Measurements from ENCODE around the gene ASIC2. TPM values are rescaled to one million over a fixed set of nuclear protein-coding genes. Genes with fewer than 3 reads are reported as not detected.
A peak's percentile ranks its signal among the peaks of the same experiment; 100 is the strongest.

ASIC2 gene
- total RNA-seq, 1 donor from 2014 or later: not detected

DNA sequence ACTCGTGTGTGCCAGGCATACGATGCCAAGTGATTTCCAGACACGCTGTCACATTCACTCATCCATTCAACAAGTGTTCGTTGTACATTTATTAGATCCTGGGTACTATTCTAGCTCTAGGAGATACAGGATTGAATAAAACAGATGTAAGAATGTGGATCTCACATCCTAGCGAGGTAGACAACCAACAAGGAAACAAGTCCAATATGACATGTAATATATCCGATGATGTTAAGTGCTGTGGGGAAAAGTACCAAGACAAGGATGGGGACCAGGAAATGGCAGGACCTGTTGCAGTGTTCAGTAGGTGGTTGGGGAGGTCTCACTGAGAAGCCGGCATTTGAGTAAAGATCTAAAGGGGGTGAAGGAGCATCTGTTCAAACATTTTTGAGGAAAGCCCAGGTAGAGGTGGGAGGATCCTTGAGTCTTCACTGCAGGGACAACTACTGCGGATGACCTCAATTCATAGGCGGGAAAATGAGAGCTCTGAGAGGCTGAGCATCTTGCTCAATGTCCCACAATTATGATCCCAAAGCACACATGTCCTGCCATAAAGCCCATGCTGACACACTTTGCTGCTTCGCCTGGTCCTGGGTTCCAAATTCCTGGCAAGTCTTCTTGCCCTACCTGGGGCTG lies 129.4 kb downstream of the ASIC2 start:
- DNase-seq (ENCODE audit: low read depth in 2 of 2): no peak

DNA sequence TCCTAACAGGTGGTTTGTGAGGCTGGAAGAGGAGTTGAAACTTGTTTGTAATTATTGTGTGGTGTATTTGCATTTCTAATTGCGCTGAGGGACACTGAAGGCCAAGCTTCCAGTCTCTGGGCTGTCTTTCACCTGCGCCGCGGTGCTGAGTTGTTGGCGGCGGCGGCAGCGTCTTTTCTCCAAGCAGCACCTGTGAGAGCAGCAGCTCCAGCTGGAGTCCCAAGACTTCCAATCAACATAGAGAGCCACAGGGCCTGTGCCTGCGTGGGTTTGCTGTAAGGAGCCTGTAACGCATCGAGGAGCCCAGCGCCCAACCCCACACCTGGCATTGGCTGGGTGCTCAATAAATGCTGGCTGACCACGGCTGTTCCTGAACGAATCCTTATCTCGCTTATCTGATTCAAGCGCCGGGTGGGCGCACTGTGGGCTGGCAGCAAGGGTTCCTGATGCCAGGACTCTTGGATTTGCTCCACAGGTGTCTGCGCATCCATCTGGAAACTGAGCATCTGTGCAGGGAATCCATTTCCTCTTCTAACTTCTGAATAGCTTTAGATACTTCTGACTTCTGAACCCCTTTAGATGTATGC lies 138.1 kb downstream of the ASIC2 start:
- DNase-seq (ENCODE audit: low read depth in 2 of 2): no peak

DNA sequence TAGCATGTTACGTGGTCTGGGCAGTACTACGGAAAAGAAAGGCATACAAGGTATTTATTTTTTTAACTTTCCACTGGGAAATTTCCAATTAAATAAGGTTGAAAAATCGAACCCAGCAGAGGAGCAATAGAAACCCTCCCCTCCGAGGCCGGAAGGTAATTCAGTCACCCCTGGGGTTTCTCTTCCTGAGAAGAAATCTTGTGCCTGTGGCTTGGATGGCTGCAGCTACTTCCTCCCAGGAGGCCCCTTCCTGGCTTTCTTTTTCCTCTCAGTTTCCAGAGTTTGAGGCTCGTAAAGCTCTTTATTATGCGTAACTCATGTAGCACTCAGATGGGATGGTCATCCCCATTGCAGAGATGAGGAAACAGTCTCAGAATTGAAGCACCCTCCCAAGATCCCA lies 140.3 kb downstream of the ASIC2 start:
- no peak for DNase-seq (ENCODE audit: low read depth in 2 of 2)

DNA sequence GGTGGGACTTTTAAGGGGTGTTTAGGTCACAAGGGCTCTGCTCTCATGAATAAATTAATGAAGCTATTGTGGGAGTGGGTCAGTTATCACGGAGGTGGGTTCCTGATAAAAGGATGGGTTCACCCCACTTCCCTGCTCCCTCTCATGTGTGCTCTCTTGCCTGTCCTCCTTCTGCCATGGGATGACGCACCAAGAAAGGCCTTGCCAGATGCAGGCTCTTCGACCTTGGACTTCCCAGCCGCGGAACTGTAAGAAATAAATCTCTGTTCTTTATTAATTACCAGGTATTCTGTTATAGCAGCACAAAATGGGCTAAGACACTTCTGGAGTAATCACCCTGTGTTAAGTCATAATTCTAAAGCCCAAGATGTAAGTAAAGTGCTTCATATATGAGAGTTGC lies 141.5 kb downstream of the ASIC2 start:
- no peak for DNase-seq (ENCODE audit: low read depth in 2 of 2)

DNA sequence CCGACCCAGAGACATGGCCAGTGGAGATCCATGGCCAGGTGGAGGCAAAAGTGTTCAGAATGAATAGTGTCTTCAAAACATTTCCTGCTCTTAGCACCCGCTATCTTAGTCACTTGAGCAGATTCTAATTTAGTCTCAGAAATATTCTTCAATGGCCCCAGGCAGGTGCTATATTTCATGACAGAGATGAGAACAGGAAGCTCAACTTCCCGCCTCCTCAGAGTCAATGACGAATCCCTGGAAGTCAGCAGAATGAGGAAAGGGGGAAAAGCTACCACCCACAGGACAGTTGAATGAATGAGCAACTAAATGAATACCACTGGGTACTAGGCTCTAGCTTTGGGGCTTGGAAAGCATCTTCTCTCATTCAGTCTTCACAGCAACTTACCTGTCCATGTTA lies 147.2 kb downstream of the ASIC2 start:
- no peak for DNase-seq (ENCODE audit: low read depth in 2 of 2)

DNA sequence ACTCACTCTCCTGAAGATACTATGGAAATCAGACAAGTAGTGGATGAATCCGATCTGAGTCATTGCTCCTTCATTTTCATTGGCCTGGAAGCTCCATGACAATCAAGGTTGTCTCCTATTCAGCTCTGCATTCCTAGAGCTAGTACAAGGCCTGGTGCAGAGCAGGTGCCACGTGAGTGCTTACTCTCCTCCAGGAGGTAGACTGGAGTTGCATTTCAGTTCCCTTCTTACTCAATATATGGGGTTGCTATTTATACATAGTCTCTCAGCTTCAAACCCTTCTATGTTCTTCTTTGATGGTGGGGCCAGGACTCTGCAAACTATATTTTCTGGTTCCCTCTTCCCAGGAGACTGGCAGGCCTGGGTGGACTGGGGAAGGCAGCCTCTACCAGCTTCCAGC lies 148.3 kb downstream of the ASIC2 start:
- no peak for DNase-seq (ENCODE audit: low read depth in 2 of 2)

DNA sequence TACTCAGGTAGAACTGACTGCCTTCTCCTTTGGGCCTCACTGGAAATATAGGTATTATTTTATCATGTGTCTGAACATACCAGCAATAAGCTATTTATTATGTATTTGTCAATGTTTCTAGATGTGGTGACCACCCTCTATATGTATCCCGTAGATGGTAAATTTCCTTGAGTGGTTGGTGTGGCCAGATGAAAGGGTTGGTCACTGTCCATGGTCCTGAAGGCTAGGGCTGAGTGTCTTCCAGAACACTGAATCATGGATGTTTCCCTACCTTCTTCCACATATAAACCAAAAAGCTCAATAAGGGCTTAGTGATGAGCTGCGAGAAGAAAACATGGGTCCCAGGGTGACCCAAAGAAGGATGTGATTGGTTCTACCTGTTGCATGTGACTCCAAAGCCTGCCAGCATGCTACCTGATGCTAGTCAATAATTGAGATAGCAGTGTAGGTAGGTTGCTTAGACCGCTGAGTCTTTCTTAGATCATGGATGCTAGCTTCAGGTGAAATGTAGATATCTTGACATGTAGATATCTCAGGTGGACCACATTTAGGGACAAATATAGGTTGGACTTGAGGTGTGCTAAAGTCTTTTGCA lies 150.3 kb downstream of the ASIC2 start:
- DNase-seq (ENCODE audit: low read depth in 2 of 2): peak; percentile 12 to 36

DNA sequence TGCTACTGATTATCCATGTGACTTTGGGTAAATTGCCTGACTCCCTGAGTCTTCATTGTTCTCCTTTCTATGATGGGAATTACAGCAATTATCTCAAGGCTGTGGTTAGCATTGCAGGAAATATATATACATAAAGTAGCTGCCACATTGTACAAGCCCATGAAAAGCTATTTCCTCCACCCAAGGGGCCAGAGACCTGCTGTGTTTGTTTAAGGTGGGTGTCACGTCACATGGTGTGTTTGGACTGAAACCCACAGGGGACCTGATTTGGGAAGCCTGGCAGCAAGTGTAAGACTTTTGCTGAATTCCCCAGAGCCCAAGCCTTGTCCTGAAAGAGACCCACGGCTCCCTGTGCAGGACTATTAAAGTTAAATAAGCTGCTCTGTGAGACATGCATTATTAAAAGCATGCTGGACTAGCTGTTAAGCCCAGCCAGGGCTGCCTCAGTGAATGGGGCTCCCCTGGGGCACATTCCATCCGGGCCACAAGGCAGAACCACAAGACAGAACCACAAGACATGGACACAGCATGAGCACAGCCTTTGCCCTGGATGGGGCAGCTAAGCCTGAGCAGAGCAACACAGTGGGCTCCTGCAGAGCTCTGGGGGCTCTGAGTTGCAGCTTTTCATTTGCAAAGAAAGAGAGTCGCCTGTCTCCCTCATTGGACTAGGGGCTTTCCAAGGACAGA lies 152.5 kb downstream of the ASIC2 start:
- DNase-seq (ENCODE audit: low read depth in 2 of 2): no peak

DNA sequence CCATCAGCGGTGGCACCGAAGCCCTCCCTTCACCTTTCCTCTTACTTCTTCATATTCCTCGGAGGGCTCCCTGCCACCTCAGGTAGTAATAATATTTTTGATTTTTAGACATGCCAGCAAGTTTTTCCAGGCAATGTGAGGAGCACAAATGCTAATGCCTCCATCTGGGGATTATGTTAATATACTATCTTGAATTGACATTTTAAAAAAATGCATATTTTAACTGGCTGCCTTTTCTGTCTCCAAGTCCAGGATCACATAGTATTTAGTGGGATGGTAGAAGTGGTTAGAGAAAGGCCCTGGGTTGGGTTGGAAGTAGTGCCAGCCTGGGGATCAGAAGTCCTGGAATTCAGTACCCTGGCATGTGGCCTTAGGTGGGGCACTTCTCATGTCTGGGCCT lies 154.5 kb downstream of the ASIC2 start:
- no peak for DNase-seq (ENCODE audit: low read depth in 2 of 2)

DNA sequence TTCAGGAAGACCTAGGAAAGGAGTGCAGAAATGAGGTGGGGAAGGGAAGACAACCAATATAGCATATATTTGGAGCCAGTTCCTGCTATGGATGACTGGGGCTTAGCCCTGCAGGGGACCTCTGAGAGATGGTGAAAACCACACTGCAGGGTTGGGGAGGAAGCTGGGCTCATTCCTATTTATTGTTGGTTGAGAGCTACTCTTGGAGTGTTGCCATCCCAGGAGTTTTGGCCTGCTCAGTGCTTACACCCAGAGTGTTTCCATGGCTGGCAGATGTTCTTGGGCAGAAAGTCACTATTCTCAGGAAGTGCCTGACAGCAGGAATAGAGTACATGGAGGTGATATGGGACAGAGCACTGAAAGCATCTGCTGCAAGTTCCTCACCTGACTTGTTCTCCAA lies 155.7 kb downstream of the ASIC2 start:
- peak in 1 of 2 donors; percentile 9 for DNase-seq (ENCODE audit: low read depth in 2 of 2)

DNA sequence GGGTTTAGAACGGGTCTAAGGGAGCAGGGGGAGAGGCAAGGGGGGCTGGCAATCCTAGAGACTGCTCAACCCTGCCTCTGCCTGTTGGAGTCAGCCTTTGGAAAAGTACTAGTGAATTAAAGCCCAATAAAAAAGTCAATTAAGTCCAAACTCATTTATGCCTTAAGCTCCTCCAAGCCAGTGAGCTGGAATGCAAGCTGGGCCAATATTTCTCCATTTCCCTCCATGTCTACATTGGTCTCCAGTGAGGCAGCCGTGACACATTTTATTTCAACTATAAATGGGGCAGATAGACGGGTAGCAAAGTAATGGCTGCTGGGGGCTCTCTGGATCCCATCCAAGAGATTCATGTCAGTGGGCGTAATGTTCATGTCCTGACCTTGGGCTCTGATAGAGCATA lies 157.4 kb downstream of the ASIC2 start:
- DNase-seq (ENCODE audit: low read depth in 2 of 2): no peak

DNA sequence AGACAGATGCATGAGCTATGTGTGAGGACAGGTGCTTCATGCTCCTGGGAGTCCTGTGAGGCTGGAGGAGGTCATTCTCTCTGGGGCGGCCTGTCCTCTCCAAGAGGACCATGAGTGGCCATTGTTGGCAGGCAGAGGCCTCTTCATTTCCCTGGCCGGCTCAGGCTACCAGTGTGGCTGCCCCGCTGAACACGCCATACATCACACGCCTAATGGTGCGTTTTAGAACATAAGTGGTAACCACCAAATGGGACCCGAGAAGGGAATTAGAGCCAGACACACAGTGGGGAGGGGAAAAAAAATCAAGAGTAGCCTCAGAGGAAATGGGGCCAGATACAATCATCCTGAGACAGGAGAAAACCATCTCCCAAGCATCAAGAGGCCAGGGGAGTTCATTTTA lies 161.5 kb downstream of the ASIC2 start:
- no peak for DNase-seq (ENCODE audit: low read depth in 2 of 2)

DNA sequence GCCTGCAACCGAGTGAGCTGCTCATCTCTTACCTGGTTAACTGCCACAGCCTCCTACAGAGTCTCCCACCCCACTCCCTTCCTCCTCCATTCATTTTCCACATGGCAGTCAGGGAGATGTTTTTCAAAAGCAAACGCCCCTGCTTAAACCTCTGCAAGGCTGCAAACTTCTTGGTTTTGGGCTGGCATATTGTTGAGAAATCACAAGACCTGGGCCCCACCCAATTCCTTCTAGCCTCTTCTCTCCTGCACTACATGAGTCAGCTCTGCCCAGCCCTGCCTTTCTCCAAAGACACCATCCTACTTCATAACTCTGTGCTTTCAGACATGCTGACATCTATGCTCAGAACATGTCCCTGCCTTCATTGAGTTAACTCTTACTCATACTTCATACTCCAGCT lies 165.4 kb downstream of the ASIC2 start:
- DNase-seq (ENCODE audit: low read depth in 2 of 2): no peak

DNA sequence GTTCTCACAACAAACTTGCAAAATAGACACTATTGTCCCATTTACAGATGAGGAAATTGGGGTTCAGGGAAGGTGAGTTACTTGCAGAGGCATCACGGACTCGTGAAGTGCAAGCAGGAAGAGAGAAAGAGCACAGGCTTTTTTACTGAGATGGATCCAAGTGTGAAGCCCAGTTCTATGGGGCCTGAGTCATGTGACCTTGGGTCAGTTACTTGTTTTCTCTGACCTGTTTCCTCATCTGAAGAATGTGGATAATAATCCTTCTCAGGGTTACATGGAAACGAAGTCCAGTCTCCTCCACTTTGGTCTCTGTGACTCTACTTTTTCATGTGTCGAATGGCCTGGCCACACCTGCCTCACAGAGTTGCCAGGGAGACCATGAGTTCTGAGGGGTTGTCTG lies 167.0 kb downstream of the ASIC2 start:
- DNase-seq (ENCODE audit: low read depth in 2 of 2): no peak

DNA sequence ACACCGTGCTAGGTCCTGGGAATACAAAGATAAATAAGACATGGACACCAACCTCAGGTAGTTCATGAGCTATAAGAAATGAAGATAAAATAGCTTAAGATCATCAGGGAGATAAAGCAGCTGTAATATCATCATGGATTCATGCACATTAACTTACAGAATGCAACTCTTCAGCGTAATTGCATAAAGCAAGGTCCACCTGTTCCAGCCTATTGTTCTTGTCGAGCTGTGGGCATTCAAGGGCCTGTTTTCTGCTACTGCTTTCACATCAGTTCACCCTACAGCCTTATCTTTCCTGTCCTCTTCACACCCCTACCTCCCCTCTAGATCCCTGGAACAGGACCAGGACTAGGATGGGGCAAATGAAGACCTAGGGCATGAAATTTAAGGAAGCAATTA lies 167.5 kb downstream of the ASIC2 start:
- no peak for DNase-seq (ENCODE audit: low read depth in 2 of 2)

DNA sequence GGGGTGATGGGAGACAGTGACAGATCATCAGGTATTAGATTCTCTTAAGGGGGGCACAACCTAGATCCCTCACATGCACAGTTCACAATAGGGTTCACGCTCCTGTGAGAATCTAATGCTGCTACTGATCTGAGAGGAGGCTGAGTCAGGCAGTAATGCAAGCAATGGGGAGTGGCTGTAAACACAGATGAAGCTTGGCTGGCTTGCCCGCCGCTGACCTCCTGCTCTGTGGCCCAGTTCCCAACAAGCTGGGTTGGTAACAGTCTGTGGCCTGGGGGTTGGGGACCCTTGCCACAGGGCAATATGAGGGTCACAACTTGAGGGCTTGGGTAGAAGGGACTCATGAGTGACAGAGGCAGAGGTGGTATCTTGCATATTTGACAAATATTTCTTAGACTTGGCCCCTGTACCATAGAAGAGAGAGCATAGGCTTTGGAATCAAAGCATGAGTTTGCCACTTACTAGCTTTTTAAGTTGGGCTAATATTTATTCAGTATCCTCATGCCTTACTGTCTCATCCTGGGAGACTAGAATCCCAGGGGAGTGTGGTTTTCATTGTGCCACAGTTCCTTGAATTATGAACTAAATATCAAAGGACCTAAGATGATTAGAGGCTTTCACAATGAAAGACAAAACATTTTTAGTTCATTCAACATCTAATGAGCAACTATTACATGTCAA lies 168.1 kb downstream of the ASIC2 start:
- DNase-seq (ENCODE audit: low read depth in 2 of 2): no peak

DNA sequence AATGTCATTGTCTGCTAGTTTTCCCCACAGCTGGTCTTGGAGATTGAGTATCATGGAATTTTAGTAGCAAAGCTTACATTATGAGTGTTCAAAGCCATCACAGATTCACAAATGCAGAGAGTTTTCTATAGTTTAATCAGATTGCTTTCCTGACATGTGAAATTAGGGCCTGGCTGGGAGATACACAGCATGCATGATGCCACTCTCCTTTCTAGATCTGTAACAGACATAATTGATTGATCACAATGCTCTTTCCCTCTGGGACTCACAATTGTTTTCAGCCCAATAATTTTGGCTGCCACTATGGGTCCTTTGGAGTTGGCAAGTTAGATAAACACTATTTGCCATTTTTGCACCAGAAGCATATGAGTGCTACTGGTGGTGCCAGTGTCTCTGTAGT lies 168.9 kb downstream of the ASIC2 start:
- DNase-seq (ENCODE audit: low read depth in 2 of 2): no peak

DNA sequence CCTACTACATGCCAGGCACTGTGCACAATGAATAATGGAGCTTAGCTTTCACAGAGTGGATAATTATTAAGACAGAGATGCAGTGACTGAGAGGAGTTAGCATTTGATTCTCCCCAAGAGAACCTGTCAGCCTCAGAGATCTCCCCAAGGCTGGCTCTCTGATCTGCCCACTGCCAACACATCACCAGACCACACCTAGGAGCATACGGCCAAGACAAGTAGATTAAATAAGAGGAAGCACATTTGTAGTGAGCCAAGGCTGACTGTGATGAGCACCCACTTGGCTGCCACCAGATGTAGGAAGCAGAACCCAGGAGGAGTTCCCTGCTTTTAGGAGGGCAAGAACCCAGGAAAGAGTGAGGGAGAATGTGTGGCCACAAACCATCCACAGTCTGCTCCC lies 171.3 kb downstream of the ASIC2 start:
- DNase-seq (ENCODE audit: low read depth in 2 of 2): no peak

DNA sequence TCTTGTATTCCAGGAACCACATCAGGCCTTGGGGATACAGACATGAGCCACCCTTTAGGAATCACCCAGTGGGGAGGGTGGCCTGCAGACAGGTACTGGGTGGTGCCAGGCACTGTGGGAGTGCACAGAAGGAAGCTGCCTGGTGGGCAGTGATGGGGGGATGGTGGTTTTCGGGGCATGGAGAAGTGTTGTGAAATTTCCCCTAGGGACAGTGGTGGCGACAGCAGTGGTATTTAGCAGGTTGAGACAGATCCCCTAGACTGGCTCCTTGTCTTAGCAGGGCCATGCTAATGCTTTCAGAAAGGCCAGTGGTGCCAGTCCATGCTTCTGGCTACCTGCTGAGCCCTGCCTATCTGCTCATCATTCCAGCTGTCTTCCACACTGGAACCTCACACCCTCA lies 171.8 kb downstream of the ASIC2 start:
- DNase-seq (ENCODE audit: low read depth in 2 of 2): no peak

DNA sequence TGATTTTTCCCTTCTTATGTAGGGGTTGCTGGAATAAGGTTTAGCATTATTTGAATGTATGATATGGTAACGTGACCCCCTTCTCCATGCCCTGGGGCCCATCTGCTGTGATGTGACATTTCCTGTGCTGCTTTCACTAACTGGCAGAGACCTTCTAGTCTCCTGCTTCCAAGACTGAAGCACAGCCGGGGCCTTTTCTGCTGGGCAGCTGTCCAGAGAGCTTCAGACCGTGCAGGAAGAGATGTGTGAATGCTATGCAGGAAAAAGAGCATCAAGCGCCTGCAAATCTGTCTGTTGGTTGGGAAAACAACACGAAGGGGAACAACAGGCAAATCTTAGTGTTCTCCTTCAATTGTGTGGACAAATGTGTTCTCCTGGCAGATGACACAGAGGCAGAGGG lies 173.0 kb downstream of the ASIC2 start:
- no peak for DNase-seq (ENCODE audit: low read depth in 2 of 2)

DNA sequence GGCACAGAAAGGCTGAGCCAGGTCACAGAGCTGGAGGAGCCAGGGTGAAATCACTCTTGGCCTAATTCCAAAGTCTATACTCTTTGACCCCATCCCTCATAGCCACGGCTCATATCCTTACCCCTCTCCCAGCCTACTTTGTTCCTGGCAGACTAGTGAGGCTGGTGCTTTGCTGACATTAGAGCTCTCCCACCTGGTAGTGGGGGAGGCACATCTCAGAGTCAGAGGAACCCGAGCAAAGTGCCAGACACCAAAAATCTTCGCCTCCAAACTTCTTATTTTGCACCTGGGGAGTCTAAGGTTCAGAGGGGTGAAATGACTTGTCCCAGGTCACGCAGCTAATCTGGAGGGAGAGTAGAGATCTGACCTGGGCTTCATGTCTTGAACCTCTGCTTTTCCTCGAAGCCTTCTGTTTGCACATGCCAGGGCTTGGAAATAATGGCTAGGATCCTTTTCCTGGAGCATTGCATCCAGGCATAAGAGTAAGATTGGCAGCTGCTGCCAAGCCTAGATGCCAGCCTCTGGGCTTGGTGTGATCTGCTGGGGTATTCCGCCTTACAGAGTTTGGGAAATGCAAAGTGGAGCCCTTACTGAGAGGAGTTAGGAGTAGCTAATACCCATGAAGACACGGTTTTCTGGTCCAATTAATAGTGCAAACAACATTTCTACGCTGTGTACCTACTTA lies 174.6 kb downstream of the ASIC2 start:
- DNase-seq (ENCODE audit: low read depth in 2 of 2): no peak
